ENCODE data around the gene EML4. TPM values are rescaled to one million over a fixed set of nuclear protein-coding genes. Genes with fewer than 3 reads are reported as not detected.

The EML4 gene
- total and polyA plus RNA-seq, 3 experiments from 2014 or later = 58.0 to 70.8 (median 61.5) TPM

GRCh38 chr2:42198466-42198865 is 29.3 kb downstream of the EML4 start:
- Mint-ChIP-seq H3K9me3 (no peaks in the 10 kb centered on the region), H3K4me1 (peaks cover 70 to 95% (median 94%) of the 10 kb centered on the region in 3 donors)
- CTCF ChIA-PET = interaction anchor here (1.1 to 4.2 kb wide), 3 partner anchors 103 to 130 kb away, joined by 3 to 25 read pairs (median 4); no protein-coding TSS in a partner anchor

GRCh38 chr2:42199002-42199401 is 29.8 kb downstream of the EML4 start:
- Mint-ChIP-seq H3K4me1 (peaks cover 70 to 95% (median 94%) of the 10 kb centered on the region in 3 donors), H3K27me3 (no peaks in the 10 kb centered on the region), H3K27ac (peak overlapping the region in 6 of 8 donors; percentile 1 to 80 (median 22)), H3K9me3 (no peaks in the 10 kb centered on the region), H3K36me3 (peaks cover 0 to 35% (median 17%) of the 10 kb centered on the region in 3 donors), H3K4me3 (peak overlapping the region in 4 of 7 donors; percentile 17 to 25 (median 20))
- Histone ChIP-seq H3K27me3 (ENCODE audit: insufficient read depth, low read length, poor library complexity, severe bottlenecking) (no peaks in the 10 kb centered on the region), H3K4me1 (ENCODE audit: insufficient read depth, low read length) (peaks cover 75% of the 10 kb centered on the region), H3K36me3 (ENCODE audit: insufficient read depth, low read length) (no peaks in the 10 kb centered on the region), H3K9me3 (ENCODE audit: low read length) (no peaks in the 10 kb centered on the region), H3K4me3 (ENCODE audit: low read length) (no peak overlapping the region), H3K27ac (ENCODE audit: low read depth, low read length) (no peak overlapping the region)
- ChIA-PET CTCF (interaction anchor here (1.1 to 4.2 kb wide), 3 partner anchors 104 to 129 kb away, joined by 3 to 25 read pairs (median 4); no protein-coding TSS in a partner anchor), POLR2A (interaction anchor here (0.5 kb wide), 1 partner anchor 11 kb away, joined by 3 read pairs; no protein-coding TSS in a partner anchor)
- no peak for DNase-seq

More at GRCh38 chr2:42198466-42198865, 29.3 kb downstream of the EML4 start:
- H3K4me1 ChIP-seq (ENCODE audit: insufficient read depth, low read length) = peaks cover 74% of the 10 kb centered on the region
- no peaks in the 10 kb centered on the region for H3K27me3 ChIP-seq (ENCODE audit: insufficient read depth, low read length, poor library complexity, severe bottlenecking)
- H3K27me3 Mint-ChIP-seq = no peaks in the 10 kb centered on the region
- peaks cover 0 to 35% (median 17%) of the 10 kb centered on the region in 3 donors for H3K36me3 Mint-ChIP-seq
- H3K4me3 ChIP-seq (ENCODE audit: low read length) = no peak overlapping the region
- no peak overlapping the region for H3K27ac ChIP-seq (ENCODE audit: low read depth, low read length)
- no peak for DNase-seq
- POLR2A ChIA-PET = interaction anchor here (0.5 kb wide), 1 partner anchor 11 kb away, joined by 3 read pairs; no protein-coding TSS in a partner anchor
- H3K27ac Mint-ChIP-seq = peak overlapping the region; percentile 0 to 89 (median 30)
- no peaks in the 10 kb centered on the region for H3K9me3 ChIP-seq (ENCODE audit: low read length)
- H3K36me3 ChIP-seq (ENCODE audit: insufficient read depth, low read length) = no peaks in the 10 kb centered on the region
- H3K4me3 Mint-ChIP-seq = peak overlapping the region in 4 of 7 donors; percentile 13 to 20 (median 18)

GRCh38 chr2:42199626-42200025 is 30.5 kb downstream of the EML4 start:
- Histone ChIP-seq H3K36me3 (ENCODE audit: insufficient read depth, low read length) (no peaks in the 10 kb centered on the region), H3K4me1 (ENCODE audit: insufficient read depth, low read length) (peaks cover 79% of the 10 kb centered on the region), H3K27ac (ENCODE audit: low read depth, low read length) (no peak overlapping the region), H3K9me3 (ENCODE audit: low read length) (no peaks in the 10 kb centered on the region), H3K27me3 (ENCODE audit: insufficient read depth, low read length, poor library complexity, severe bottlenecking) (no peaks in the 10 kb centered on the region), H3K4me3 (ENCODE audit: low read length) (no peak overlapping the region)
- POLR2A ChIA-PET = no interaction called here
- no peaks in the 10 kb centered on the region for H3K9me3 Mint-ChIP-seq
- H3K27me3 Mint-ChIP-seq = no peaks in the 10 kb centered on the region
- H3K4me3 Mint-ChIP-seq = peak overlapping the region in 2 of 7 donors; percentile 0 to 17
- CTCF ChIA-PET = interaction anchor here (1.8 to 4.2 kb wide), 2 partner anchors 104 to 113 kb away, joined by 4 to 25 read pairs; no protein-coding TSS in a partner anchor
- H3K27ac Mint-ChIP-seq = peak overlapping the region in 5 of 8 donors; percentile 2 to 12 (median 4)
- no peak for DNase-seq
- peaks cover 0 to 33% (median 17%) of the 10 kb centered on the region in 3 donors for H3K36me3 Mint-ChIP-seq
- H3K4me1 Mint-ChIP-seq = peaks cover 71 to 95% (median 94%) of the 10 kb centered on the region in 3 donors

- peak overlapping the region in 2 of 7 donors; percentile 3 to 4 for H3K4me3 Mint-ChIP-seq
- Histone ChIP-seq H3K27me3 (ENCODE audit: insufficient read depth, low read length, poor library complexity, severe bottlenecking) (no peaks in the 10 kb centered on the region), H3K4me3 (ENCODE audit: low read length) (no peak overlapping the region), H3K4me1 (ENCODE audit: insufficient read depth, low read length) (peaks cover 75% of the 10 kb centered on the region), H3K27ac (ENCODE audit: low read depth, low read length) (no peak overlapping the region), H3K36me3 (ENCODE audit: insufficient read depth, low read length) (no peaks in the 10 kb centered on the region), H3K9me3 (ENCODE audit: low read length) (no peaks in the 10 kb centered on the region)
- H3K4me1 Mint-ChIP-seq = peaks cover 78 to 95% (median 94%) of the 10 kb centered on the region in 3 donors
- H3K27me3 Mint-ChIP-seq = no peaks in the 10 kb centered on the region
- no peak for DNase-seq
- CTCF ChIA-PET = interaction anchor here (1.2 to 4.2 kb wide), 3 partner anchors 15 to 106 kb away, joined by 3 to 25 read pairs (median 3); no protein-coding TSS in a partner anchor
- no peaks in the 10 kb centered on the region for H3K9me3 Mint-ChIP-seq
- POLR2A ChIA-PET = no interaction called here
- H3K27ac Mint-ChIP-seq = peak overlapping the region in 3 of 8 donors; percentile 8 to 39 (median 15)
- peaks cover 0 to 31% (median 17%) of the 10 kb centered on the region in 3 donors for H3K36me3 Mint-ChIP-seq
These were observed 32.0 kb downstream of the EML4 start for GRCh38 chr2:42200926-42201855.

GRCh38 chr2:42202634-42203008 is 33.5 kb downstream of the EML4 start:
- no peak for DNase-seq
- Mint-ChIP-seq H3K36me3 (peaks cover 0 to 26% (median 14%) of the 10 kb centered on the region in 3 donors), H3K27ac (peak overlapping the region in 1 of 8 donors; percentile 15)

GRCh38 chr2:42203792-42204191 is 34.6 kb downstream of the EML4 start:
- no peak for DNase-seq
- peak overlapping the region in 2 of 7 donors; percentile 20 to 68 for H3K4me3 Mint-ChIP-seq
- Histone ChIP-seq H3K27me3 (ENCODE audit: insufficient read depth, low read length, poor library complexity, severe bottlenecking) (no peaks in the 10 kb centered on the region), H3K9me3 (ENCODE audit: low read length) (no peaks in the 10 kb centered on the region), H3K27ac (ENCODE audit: low read depth, low read length) (no peak overlapping the region), H3K36me3 (ENCODE audit: insufficient read depth, low read length) (no peaks in the 10 kb centered on the region), H3K4me1 (ENCODE audit: insufficient read depth, low read length) (peaks cover 62% of the 10 kb centered on the region), H3K4me3 (ENCODE audit: low read length) (no peak overlapping the region)
- ChIA-PET CTCF (interaction anchor here (0.7 to 1.2 kb wide), 2 partner anchors 69 to 108 kb away, joined by 3 read pairs; no protein-coding TSS in a partner anchor), POLR2A (no interaction called here)
- peaks cover 72 to 90% (median 90%) of the 10 kb centered on the region in 3 donors for H3K4me1 Mint-ChIP-seq
- no peaks in the 10 kb centered on the region for H3K9me3 Mint-ChIP-seq
- peak overlapping the region in 3 of 8 donors; percentile 26 to 66 (median 39) for H3K27ac Mint-ChIP-seq
- H3K27me3 Mint-ChIP-seq = no peaks in the 10 kb centered on the region
- H3K36me3 Mint-ChIP-seq = peaks cover 0 to 28% (median 6%) of the 10 kb centered on the region in 3 donors

More at GRCh38 chr2:42202634-42203008, 33.5 kb downstream of the EML4 start:
- Mint-ChIP-seq H3K4me3 (no peak overlapping the region), H3K4me1 (peaks cover 78 to 94% (median 94%) of the 10 kb centered on the region in 3 donors), H3K9me3 (no peaks in the 10 kb centered on the region), H3K27me3 (no peaks in the 10 kb centered on the region)
- H3K27me3 ChIP-seq (ENCODE audit: insufficient read depth, low read length, poor library complexity, severe bottlenecking) = no peaks in the 10 kb centered on the region
- CTCF ChIA-PET = no interaction called here
- peaks cover 70% of the 10 kb centered on the region for H3K4me1 ChIP-seq (ENCODE audit: insufficient read depth, low read length)
- H3K4me3 ChIP-seq (ENCODE audit: low read length) = no peak overlapping the region
- POLR2A ChIA-PET = no interaction called here
- H3K9me3 ChIP-seq (ENCODE audit: low read length) = no peaks in the 10 kb centered on the region
- H3K27ac ChIP-seq (ENCODE audit: low read depth, low read length) = no peak overlapping the region
- H3K36me3 ChIP-seq (ENCODE audit: insufficient read depth, low read length) = no peaks in the 10 kb centered on the region

GRCh38 chr2:42205337-42205736 is 36.2 kb downstream of the EML4 start:
- H3K4me3 Mint-ChIP-seq = peak overlapping the region in 2 of 7 donors; percentile 1 to 28
- no peak overlapping the region for H3K27ac ChIP-seq (ENCODE audit: low read depth, low read length)
- H3K27me3 Mint-ChIP-seq = no peaks in the 10 kb centered on the region
- H3K27me3 ChIP-seq (ENCODE audit: insufficient read depth, low read length, poor library complexity, severe bottlenecking) = no peaks in the 10 kb centered on the region
- ChIA-PET CTCF (interaction anchor here (1.3 to 1.5 kb wide), 2 partner anchors 9 to 109 kb away, joined by 3 to 6 read pairs; no protein-coding TSS in a partner anchor), POLR2A (no interaction called here)
- H3K4me3 ChIP-seq (ENCODE audit: low read length) = no peak overlapping the region
- no peaks in the 10 kb centered on the region for H3K9me3 ChIP-seq (ENCODE audit: low read length)
- peaks cover 0 to 30% (median 5%) of the 10 kb centered on the region in 3 donors for H3K36me3 Mint-ChIP-seq
- H3K4me1 ChIP-seq (ENCODE audit: insufficient read depth, low read length) = peaks cover 54% of the 10 kb centered on the region
- no peak for DNase-seq
- no peaks in the 10 kb centered on the region for H3K36me3 ChIP-seq (ENCODE audit: insufficient read depth, low read length)
- no peaks in the 10 kb centered on the region for H3K9me3 Mint-ChIP-seq
- peaks cover 72 to 88% (median 88%) of the 10 kb centered on the region in 3 donors for H3K4me1 Mint-ChIP-seq
- H3K27ac Mint-ChIP-seq = peak overlapping the region in 3 of 8 donors; percentile 1 to 50 (median 2)

All from CD8-positive, alpha-beta memory T cell (primary cell).